IMR-90 (cell line): ENCODE results near the gene OR2T6. TPM values are rescaled to one million over a fixed set of nuclear protein-coding genes. Genes with fewer than 3 reads are reported as not detected.

Source experiments
- ATAC-seq: fragments of 200-7000 bp; cut with Tn5 transposase; 2 replicates; pipeline ENCODE4 v1.9.1; 2020; ENCODE audit warnings: low read depth, mild to moderate bottlenecking, moderate library complexity
- BruUV-seq: library from RNA; stranded (reverse); fragments of 400-500 nt; replicated peaks from 2 replicates; lab custom pipeline; 2021; lab: Mats Ljungman, UMichigan
- CTCF ChIA-PET: fragments of 300-600 bp; formaldehyde crosslinking; extraction: SDS; loops from one replicate; lab custom pipeline; 2021; ENCODE audit warnings: antibody characterized with exemption; lab: Yijun Ruan, JAX
- POLR2A ChIA-PET: fragments of 300-600 bp; sonication (Branson Sonifier 250); formaldehyde crosslinking; loops from one replicate; lab custom pipeline; 2022; ENCODE audit warnings: antibody characterized with exemption; ENCODE audit not compliant: unreplicated experiment; lab: Charles Lee
- DNase-seq: peaks from one replicate; pipeline ENCODE4 v3.0.0; 2013
- H2AFZ ChIP-seq: replicated peaks from 2 replicates; pipeline ENCODE3; 2013; ENCODE audit warnings: low read length, mild to moderate bottlenecking; ENCODE audit not compliant: poor library complexity
- H2AK5ac ChIP-seq: 2 replicates; pipeline ENCODE4 v1.6.1; 2013; ENCODE audit warnings: low read depth, low read length, inconsistent platforms
- H2AK9ac ChIP-seq: replicated peaks from 2 replicates; pipeline ENCODE3; 2013; ENCODE audit warnings: mild to moderate bottlenecking, low read depth, low read length, moderate library complexity; ENCODE audit not compliant: poor library complexity
- H2BK120ac ChIP-seq: 2 replicates; pipeline ENCODE4 v1.6.1; 2013; ENCODE audit warnings: low read depth, low read length, inconsistent platforms
- H2BK15ac ChIP-seq: 3 replicates; pipeline ENCODE4 v1.6.1; 2013; ENCODE audit warnings: low read depth, low read length, inconsistent platforms
- H2BK20ac ChIP-seq: 2 replicates; pipeline ENCODE4 v1.6.1; 2013; ENCODE audit warnings: low read depth, mild to moderate bottlenecking, inconsistent platforms, low read length, moderate library complexity
- H2BK5ac ChIP-seq: 2 replicates; pipeline ENCODE4 v1.6.1; 2013; ENCODE audit warnings: mild to moderate bottlenecking, low read depth, low read length, inconsistent platforms; ENCODE audit not compliant: poor library complexity, severe bottlenecking
- H3K14ac ChIP-seq: replicated peaks from 2 replicates; pipeline ENCODE4 v1.6.1; 2013; ENCODE audit warnings: low read depth, low read length, inconsistent platforms
- H3K18ac ChIP-seq: 2 replicates; pipeline ENCODE4 v1.6.1; 2013; ENCODE audit warnings: low read depth, low read length, control low read depth
- H3K23ac ChIP-seq: 2 replicates; pipeline ENCODE4 v1.6.1; 2013; ENCODE audit warnings: low read depth, low read length, inconsistent platforms
- H3K27ac ChIP-seq: 2 replicates; pipeline ENCODE4 v1.5.1; 2013; ENCODE audit warnings: mild to moderate bottlenecking, control low read depth, low read length; ENCODE audit not compliant: insufficient read depth
- H3K27me3 ChIP-seq: 2 replicates; pipeline ENCODE4 v1.6.1; 2013; ENCODE audit warnings: low read length; ENCODE audit not compliant: control insufficient read depth, insufficient read depth
- H3K36me3 ChIP-seq: 2 replicates; pipeline ENCODE4 v1.6.1; 2013; ENCODE audit warnings: low read length, mixed read lengths; ENCODE audit not compliant: control insufficient read depth, insufficient read depth
- H3K4ac ChIP-seq: 2 replicates; pipeline ENCODE4 v1.6.1; 2013; ENCODE audit warnings: low read depth, low read length, inconsistent platforms
- H3K4me1 ChIP-seq: 2 replicates; pipeline ENCODE4 v1.6.1; 2013; ENCODE audit warnings: low read length, mixed read lengths; ENCODE audit not compliant: control insufficient read depth, insufficient read depth
- H3K4me2 ChIP-seq: 2 replicates; pipeline ENCODE4 v1.6.1; 2013; ENCODE audit warnings: low read depth, mild to moderate bottlenecking, control low read depth, low read length, moderate library complexity
- H3K4me3 ChIP-seq: 2 replicates; pipeline ENCODE4 v1.5.1; 2013; ENCODE audit warnings: low read depth, mild to moderate bottlenecking, control low read depth, low read length, moderate library complexity; ENCODE audit not compliant: insufficient read depth
- H3K56ac ChIP-seq: 2 replicates; pipeline ENCODE4 v1.6.1; 2013; ENCODE audit warnings: low read length, inconsistent platforms; ENCODE audit not compliant: insufficient read depth; ENCODE audit errors: extremely low read depth
- H3K79me1 ChIP-seq, 2 experiments: 2 replicates each; pipeline ENCODE4 v1.6.1; 2013; ENCODE audit warnings: low read length in 2 of 2, inconsistent platforms in 1 of 2, low read depth in 1 of 2
- H3K9ac ChIP-seq: 2 replicates; pipeline ENCODE4 v1.6.1; 2013; ENCODE audit warnings: low read depth, low read length, control low read depth
- H3K9me1 ChIP-seq: 2 replicates; pipeline ENCODE4 v1.6.1; 2013; ENCODE audit warnings: low read length, inconsistent platforms; ENCODE audit not compliant: insufficient read depth
- H3K9me3 ChIP-seq: 2 replicates; pipeline ENCODE4 v1.6.1; 2013; ENCODE audit warnings: low read length; ENCODE audit not compliant: control insufficient read depth, insufficient read depth
- H4K20me1 ChIP-seq: 2 replicates; pipeline ENCODE4 v1.6.1; 2013; ENCODE audit warnings: low read length, inconsistent platforms; ENCODE audit not compliant: insufficient read depth
- H4K5ac ChIP-seq: 2 replicates; pipeline ENCODE4 v1.6.1; 2013; ENCODE audit warnings: mild to moderate bottlenecking, low read depth, low read length, control low read depth
- H4K8ac ChIP-seq, 2 experiments: 2 replicates each; pipeline ENCODE4 v1.6.1; 2013; ENCODE audit warnings: low read depth in 2 of 2, low read length in 2 of 2, control low read depth in 1 of 2, inconsistent platforms in 1 of 2
- H4K91ac ChIP-seq: 2 replicates; pipeline ENCODE4 v1.6.1; 2013; ENCODE audit warnings: low read depth, low read length, inconsistent platforms; ENCODE audit not compliant: insufficient read depth
- BHLHE40 ChIP-seq: fragments of 150-350 bp; IDR thresholded peaks from 2 replicates; pipeline ENCODE4 v1.6.1; 2016; ENCODE audit warnings: mild to moderate bottlenecking, low read depth, low read length
- POLR2A ChIP-seq: IDR thresholded peaks from 2 replicates; pipeline ENCODE4 v1.6.1; 2012; ENCODE audit warnings: mild to moderate bottlenecking, low read depth, low read length
- RAD21 ChIP-seq: IDR thresholded peaks from 2 replicates; pipeline ENCODE4 v1.6.1; 2012; ENCODE audit warnings: low read length, improper control_type of control experiment
- RCOR1 ChIP-seq: IDR thresholded peaks from 2 replicates; pipeline ENCODE4 v1.6.1; 2012; ENCODE audit warnings: mild to moderate bottlenecking, low read length, improper control_type of control experiment; ENCODE audit not compliant: insufficient replicate concordance
- RFX5 ChIP-seq: IDR thresholded peaks from 2 replicates; pipeline ENCODE4 v1.8.0; 2012; ENCODE audit warnings: low read depth, mild to moderate bottlenecking, low read length, moderate library complexity
- SMC3 ChIP-seq: fragments of 150-350 bp; IDR thresholded peaks from 2 replicates; pipeline ENCODE4 v1.6.1; 2016; ENCODE audit warnings: low read depth, mild to moderate bottlenecking, antibody characterized with exemption, low read length, moderate library complexity
- WGBS, 2 experiments: methylation state at CpG; one replicate each; pipeline versions ENCODE4 v1.1.5 to v1.1.7; 2013; ENCODE audit warnings: missing lambda C conversion rate in 2 of 2; ENCODE audit not compliant: insufficient read length in 1 of 2; ENCODE audit errors: extremely low coverage in 2 of 2; 5-methylcytosine and 5-hydroxymethylcytosine counted together
- dilution Hi-C: fragments of 300-500 bp; cut with HindIII; formaldehyde crosslinking; loops from one replicate; pipeline ENCODE4 v1.14.3; 2018; ENCODE audit warnings: low sequenced_read_pairs; ENCODE audit not compliant: unreplicated experiment
- in situ Hi-C: fragments of 300-500 bp; cut with MboI; formaldehyde crosslinking; loops from 3 replicates; pipeline ENCODE4 v1.14.3; 2019; ENCODE audit warnings: low sequenced_read_pairs, inconsistent platforms, mixed read lengths
- intact Hi-C: fragments of 100-400 bp; cut with micrococcal nuclease; formaldehyde crosslinking; loops from 2 replicates; pipeline ENCODE4 v1.10.0; 2022
- polyA plus RNA-seq, 3 experiments: library from polyadenylated mRNA; depleted of rRNA; stranded (reverse); fragments of >200 nt; gene quantifications; 2 replicates each; pipeline ENCODE4 v1.2.3, GENCODE V29; 2012; ENCODE audit warnings: low replicate concordance in 1 of 3
- total RNA-seq: library from RNA; depleted of rRNA; stranded (reverse); fragments of >200 nt; gene quantifications from 2 replicates; pipeline ENCODE4 v1.2.3, GENCODE V29; 2012
- TF ChIP-seq, protein P1 (sequence below): fragments of 150-350 bp; IDR thresholded peaks from 2 replicates; pipeline ENCODE4 v1.6.1; 2017; ENCODE audit warnings: mild to moderate bottlenecking, antibody characterized with exemption, low read length, low read depth
- TF ChIP-seq, protein P2 (sequence below): conservative IDR thresholded peaks from 2 replicates; pipeline ENCODE4 v1.5.1; 2012; ENCODE audit warnings: mild to moderate bottlenecking, low read depth, low read length, improper control_type of control experiment

Gene OR2T6
- total and polyA plus RNA-seq, 2 of the 4 experiments (the other 2 are of a cell fraction) = not detected

DNA sequence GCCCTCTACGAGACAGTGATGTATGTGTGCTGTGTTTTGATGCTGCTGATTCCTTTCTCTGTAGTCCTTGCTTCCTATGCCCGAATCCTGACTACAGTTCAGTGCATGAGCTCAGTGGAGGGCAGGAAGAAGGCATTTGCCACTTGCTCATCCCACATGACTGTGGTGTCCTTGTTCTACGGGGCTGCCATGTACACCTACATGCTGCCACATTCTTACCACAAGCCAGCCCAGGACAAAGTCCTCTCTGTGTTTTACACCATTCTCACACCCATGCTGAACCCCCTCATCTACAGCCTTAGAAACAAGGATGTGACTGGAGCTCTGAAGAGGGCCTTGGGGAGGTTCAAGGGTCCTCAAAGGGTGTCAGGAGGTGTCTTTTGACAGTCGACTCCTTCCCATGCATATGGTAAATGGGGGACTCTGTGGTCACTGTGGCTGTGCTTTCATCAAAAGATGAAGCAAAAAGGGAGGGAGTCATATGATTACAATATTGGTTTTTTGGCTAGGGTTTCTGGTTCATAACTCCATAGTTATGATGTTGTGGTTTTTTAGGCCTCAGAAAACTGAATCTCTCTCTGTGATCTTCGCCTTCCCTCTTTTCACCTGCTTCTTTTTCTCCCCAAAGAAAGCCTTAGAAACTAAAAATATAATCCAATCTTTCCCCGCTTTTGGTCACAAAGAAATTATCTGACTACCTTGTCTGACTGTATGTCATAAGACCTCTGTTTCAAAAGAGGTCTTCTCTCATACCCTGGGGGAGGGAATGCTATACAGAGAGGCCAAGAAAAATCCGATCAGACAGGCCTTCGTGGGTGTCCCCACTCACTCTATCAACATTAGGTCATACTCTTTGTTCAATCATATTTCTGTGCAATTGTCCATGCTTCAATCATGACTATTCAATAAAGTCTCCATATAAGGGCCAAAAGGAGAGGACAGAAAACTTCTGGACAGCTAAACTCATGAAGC, 31.5 kb downstream of the OR2T6 start:
- POLR2A ChIA-PET = no interaction called here
- Histone ChIP-seq H2BK20ac (no peak overlapping the region), H3K9me3 (peaks cover 24% of the 10 kb centered on the region), H3K4me1 (no peaks in the 10 kb centered on the region), H3K4me3 (no peak overlapping the region), H3K23ac (no peak overlapping the region), H4K91ac (no peak overlapping the region), H2BK5ac (no peak overlapping the region), H3K4me2 (no peak overlapping the region), H4K5ac (no peak overlapping the region), H3K36me3 (no peaks in the 10 kb centered on the region), H3K18ac (no peak overlapping the region), H2BK120ac (no peak overlapping the region), H2AK5ac (no peak overlapping the region), H3K27ac (no peak overlapping the region), H3K9me1 (no peaks in the 10 kb centered on the region), H4K20me1 (no peaks in the 10 kb centered on the region), H2AK9ac (no peak overlapping the region), H3K56ac (no peak overlapping the region), H3K79me1 (no peaks in the 10 kb centered on the region), H4K8ac (no peak overlapping the region), H3K27me3 (no peaks in the 10 kb centered on the region), H2AFZ (no peak overlapping the region), H3K9ac (no peak overlapping the region), H3K14ac (no peak overlapping the region), H2BK15ac (no peak overlapping the region), H3K4ac (no peak overlapping the region)
- WGBS, 2 experiments = no CpG with 5 or more reads among the region's 8 CpGs
- intact Hi-C loops = no loop called here
- no peak for TF ChIP-seq POLR2A
- TF ChIP-seq RAD21 = no peak
- TF ChIP-seq, protein P1, sequence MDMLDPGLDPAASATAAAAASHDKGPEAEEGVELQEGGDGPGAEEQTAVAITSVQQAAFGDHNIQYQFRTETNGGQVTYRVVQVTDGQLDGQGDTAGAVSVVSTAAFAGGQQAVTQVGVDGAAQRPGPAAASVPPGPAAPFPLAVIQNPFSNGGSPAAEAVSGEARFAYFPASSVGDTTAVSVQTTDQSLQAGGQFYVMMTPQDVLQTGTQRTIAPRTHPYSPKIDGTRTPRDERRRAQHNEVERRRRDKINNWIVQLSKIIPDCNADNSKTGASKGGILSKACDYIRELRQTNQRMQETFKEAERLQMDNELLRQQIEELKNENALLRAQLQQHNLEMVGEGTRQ = no peak
- TF ChIP-seq RCOR1 = no peak
- TF ChIP-seq BHLHE40 = no peak
- TF ChIP-seq, protein P2, sequence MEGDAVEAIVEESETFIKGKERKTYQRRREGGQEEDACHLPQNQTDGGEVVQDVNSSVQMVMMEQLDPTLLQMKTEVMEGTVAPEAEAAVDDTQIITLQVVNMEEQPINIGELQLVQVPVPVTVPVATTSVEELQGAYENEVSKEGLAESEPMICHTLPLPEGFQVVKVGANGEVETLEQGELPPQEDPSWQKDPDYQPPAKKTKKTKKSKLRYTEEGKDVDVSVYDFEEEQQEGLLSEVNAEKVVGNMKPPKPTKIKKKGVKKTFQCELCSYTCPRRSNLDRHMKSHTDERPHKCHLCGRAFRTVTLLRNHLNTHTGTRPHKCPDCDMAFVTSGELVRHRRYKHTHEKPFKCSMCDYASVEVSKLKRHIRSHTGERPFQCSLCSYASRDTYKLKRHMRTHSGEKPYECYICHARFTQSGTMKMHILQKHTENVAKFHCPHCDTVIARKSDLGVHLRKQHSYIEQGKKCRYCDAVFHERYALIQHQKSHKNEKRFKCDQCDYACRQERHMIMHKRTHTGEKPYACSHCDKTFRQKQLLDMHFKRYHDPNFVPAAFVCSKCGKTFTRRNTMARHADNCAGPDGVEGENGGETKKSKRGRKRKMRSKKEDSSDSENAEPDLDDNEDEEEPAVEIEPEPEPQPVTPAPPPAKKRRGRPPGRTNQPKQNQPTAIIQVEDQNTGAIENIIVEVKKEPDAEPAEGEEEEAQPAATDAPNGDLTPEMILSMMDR = no peak
- TF ChIP-seq RFX5 = no peak
- no peak for TF ChIP-seq SMC3
- DNase-seq (no peak), ATAC-seq (no peak)
- in situ Hi-C loops = no loop called here
- dilution Hi-C loops = no loop called here
- CTCF ChIA-PET = no interaction called here
- no TSS peak for BruUV-seq
